HFF-Myc (cell line): Measurements from ENCODE around the gene TTC28.

Experiments used
- DNase-seq: peaks from one replicate; pipeline ENCODE4 v3.0.0-alpha.2; 2011; ENCODE audit warnings: low read depth; ENCODE audit errors: extremely low read depth
- H3K4me3 ChIP-seq: replicated peaks from 2 replicates; pipeline ENCODE4 v1.5.1; 2011; ENCODE audit warnings: low read depth, mild to moderate bottlenecking, control low read depth, low read length
- CTCF ChIP-seq: IDR thresholded peaks from 2 replicates; pipeline ENCODE4 v1.5.1; 2012; ENCODE audit warnings: mild to moderate bottlenecking, low read depth, low read length, control low read depth; ENCODE audit errors: missing control alignments

TTC28 gene

GRCh38 chr22:28021998-28022660 is 657.5 kb downstream of the TTC28 start:
- no peak for TF ChIP-seq CTCF
- no peak for DNase-seq
- no peak overlapping the region for H3K4me3 ChIP-seq

DNA sequence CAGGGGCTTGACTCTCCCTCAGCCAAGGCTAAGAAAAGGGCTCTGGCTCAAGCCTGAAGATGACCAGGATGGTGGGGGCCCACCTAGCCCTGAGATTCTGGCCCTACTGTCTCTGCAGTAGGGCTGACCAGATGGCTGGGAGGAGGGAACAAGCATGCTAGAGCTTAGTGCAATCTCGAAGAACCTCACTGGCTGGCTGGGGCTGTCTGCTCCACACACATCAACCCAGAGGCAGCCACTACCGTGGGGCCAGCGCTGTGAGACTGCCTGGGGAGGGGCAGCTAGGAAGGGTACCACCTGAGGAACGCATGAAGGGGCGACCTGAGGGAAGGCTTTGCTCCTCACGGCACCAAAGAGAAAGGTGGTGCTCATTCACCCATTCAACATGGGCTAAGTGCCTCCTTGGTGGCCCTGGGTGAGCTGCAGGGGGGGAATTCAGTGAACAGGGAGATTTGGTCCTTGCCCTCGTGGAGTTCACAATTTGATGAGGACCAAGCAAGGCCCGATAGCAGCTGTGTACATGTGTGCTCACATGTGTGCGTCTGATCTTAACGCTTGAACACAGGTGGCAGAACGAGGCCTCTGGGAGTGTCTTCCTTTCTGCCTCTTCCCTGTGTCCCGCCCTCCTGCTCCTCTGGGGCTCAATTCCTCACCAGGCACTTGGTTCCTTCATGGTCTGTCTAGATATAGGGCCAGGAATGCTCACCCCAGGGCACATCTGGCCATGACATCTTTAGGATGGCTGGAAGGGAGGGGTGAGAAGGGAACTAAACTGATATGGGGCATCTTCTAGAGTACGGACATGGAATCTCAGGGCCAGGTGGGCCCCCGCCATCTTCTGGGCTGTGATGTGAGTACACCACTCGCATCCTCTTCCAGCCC is 658.3 kb downstream of the TTC28 start:
- H3K4me3 ChIP-seq, result no peak overlapping the region
- DNase-seq, result no peak
- TF ChIP-seq CTCF, result no peak

DNA sequence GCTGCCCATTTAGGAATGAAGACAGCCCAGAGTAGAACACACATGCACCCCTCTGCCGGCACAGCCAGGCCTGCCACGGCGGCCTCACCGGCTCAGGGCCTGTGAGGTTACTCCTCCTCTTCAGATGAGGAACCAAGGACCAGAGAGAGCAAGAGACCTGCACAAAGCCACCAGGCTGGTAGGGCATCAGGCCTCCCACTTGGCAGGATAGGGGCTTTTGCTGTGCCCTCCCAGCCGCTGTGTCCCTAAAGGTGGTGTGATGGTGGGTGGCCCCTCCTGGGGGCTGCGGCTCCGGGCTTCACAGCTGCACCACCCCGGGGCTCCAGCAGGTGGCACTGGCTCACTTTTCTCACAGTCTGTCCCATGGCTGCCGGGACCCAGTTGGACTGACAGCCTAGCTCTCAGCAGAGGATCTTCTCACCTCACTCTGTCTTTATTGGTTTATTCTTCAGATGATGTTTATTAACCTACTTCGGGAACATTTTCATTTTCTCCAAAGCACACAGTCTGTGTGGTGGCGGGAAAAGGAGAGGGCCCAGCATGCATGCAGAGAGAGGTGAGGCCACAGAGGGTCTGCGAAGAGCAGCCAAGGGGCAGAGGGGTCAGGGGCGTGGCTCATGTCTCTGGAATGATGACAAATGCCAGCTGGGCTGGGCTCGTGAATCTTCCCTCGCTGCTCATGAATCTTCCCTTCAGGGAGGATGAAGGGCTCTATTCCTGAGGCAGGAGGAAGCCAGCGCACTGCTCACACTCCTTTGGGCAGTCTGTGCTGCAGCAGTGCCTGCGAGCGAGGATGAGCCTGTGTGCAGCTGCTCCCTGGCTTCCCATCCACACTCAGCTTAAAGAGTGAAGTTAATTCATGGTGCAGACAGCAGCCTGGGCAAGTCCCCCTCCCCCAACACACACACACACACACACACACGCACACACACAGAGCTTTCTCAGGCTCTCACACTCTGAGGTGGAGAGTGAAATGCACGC is 659.5 kb downstream of the TTC28 start:
- peak; percentile 98 for TF ChIP-seq CTCF
- H3K4me3 ChIP-seq, result no peak overlapping the region
- DNase-seq, result no peak

DNA sequence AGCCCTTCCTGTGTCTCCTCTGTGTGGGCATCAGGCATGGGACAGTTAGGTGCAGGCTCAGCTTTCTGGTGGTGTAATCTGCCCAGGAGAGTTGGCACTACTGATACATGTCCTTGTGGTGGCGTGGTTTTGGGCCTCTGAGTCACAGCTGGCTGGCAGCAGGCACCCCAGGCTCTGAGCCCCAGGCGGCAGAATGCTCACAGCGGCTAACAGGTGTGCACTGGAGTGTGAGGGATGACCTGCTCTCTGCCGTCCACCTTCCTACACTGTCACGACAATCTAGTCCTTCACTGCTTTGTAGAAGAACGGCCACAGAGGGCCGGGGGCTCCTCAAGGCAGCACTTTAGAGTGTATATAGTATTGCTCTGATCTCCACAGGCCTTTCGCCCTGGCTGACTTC is 660.3 kb downstream of the TTC28 start:
- no peak for TF ChIP-seq CTCF
- no peak overlapping the region for H3K4me3 ChIP-seq
- DNase-seq, result no peak

DNA sequence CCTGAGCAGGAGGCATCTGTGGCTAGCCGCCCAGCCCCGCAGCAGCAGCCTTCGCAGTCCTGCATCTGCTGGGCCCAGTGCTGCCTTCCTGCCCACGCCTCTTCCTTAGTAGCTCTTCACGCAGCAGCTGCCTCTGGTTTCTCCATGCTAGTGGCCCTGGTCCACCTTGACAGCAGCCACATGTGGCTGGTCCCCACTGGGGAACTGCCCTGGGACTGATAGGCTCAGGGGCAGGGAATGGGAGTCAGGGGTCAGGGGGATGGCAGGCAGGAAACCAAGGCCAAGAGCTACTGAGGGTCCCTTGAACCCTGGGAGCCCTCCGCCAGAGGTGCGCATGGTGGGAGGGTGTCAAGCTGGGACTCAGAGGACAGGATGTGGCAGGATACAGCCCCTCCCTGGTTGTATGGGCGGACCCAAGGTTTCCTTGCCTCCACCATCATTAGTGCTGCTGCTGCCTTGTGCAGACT is 661.1 kb downstream of the TTC28 start:
- no peak overlapping the region for H3K4me3 ChIP-seq
- no peak for DNase-seq
- TF ChIP-seq CTCF, result no peak

DNA sequence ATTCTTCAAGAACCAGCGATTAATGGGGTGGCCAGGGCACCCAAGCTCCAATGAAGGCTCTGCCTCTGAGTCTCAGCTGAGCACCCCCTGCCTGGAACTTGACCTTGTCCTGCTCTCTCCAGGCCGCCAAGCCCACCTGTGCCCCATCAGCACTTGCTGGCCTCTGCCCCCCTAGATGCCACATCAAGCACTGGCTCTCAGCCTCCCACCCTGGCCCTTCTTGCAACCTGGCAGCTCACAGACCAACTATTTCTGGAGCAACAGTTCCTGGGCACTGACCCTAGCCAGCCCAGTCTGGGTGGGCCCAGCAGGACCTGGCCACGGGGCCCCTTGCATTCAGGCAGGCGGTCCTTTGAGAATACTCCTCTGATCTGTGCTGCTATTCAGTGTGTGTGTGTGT is 661.8 kb downstream of the TTC28 start:
- DNase-seq, result no peak

More for the DNA sequence above, 661.8 kb downstream of the TTC28 start:
- TF ChIP-seq CTCF, result no peak
- no peak overlapping the region for H3K4me3 ChIP-seq
